Common myeloid progenitor, CD34-positive (primary cell): ENCODE data around the gene PKN1.
A peak's percentile ranks its signal among the peaks of the same experiment; 100 is the strongest.

Experiments
- CTCF ChIA-PET: fragments of 350-600 bp; sonication (Branson Sonifier 250); formaldehyde crosslinking; loops from one replicate; lab custom pipeline; 2021; ENCODE audit warnings: antibody characterized with exemption; lab: Charles Lee
- POLR2A ChIA-PET: fragments of 350-600 bp; sonication (Branson Sonifier 250); formaldehyde crosslinking; loops from one replicate; lab custom pipeline; 2021; ENCODE audit warnings: antibody characterized with exemption; lab: Charles Lee
- DNase-seq, 3 donors: peaks; one replicate each; pipeline versions ENCODE4 v3.0.0 to v3.0.0-alpha.2; 2013
- H3K27ac ChIP-seq, 2 experiments: 1 replicate in 1 of 2; 2 replicates in 1 of 2; pipeline ENCODE4 v1.7.0; 2013; ENCODE audit warnings: inconsistent platforms in 2 of 2, low read length in 2 of 2, mild to moderate bottlenecking in 2 of 2, low read depth in 1 of 2, moderate library complexity in 1 of 2; ENCODE audit not compliant: severe bottlenecking in 2 of 2, insufficient read depth in 1 of 2, poor library complexity in 1 of 2
- H3K27me3 ChIP-seq, 5 experiments: replicated peaks in 2 of 5; 1 replicate in 3 of 5; 2 replicates in 2 of 5; pipeline versions ENCODE4 v1.6.1 to v1.7.0; 2013; ENCODE audit warnings: low read length in 4 of 5, mild to moderate bottlenecking in 2 of 5, moderate library complexity in 2 of 5, inconsistent platforms in 1 of 5; ENCODE audit not compliant: insufficient read depth in 5 of 5, control insufficient read depth in 4 of 5
- H3K36me3 ChIP-seq, 4 experiments: 1 replicate in 2 of 4; 2 replicates in 2 of 4; pipeline versions ENCODE4 v1.6.1 to v1.7.0; 2013; ENCODE audit warnings: low read length in 3 of 4, control low read depth in 1 of 4, mild to moderate bottlenecking in 1 of 4; ENCODE audit not compliant: control insufficient read depth in 4 of 4, insufficient read depth in 4 of 4
- H3K4me1 ChIP-seq, 4 experiments: 1 replicate in 3 of 4; 2 replicates in 1 of 4; pipeline versions ENCODE4 v1.6.1 to v1.7.1; 2013; ENCODE audit warnings: low read length in 3 of 4, mild to moderate bottlenecking in 3 of 4, control low read depth in 1 of 4, inconsistent platforms in 1 of 4, moderate library complexity in 1 of 4; ENCODE audit not compliant: control insufficient read depth in 4 of 4, insufficient read depth in 4 of 4; ENCODE audit errors: control extremely low read depth in 1 of 4
- H3K4me3 ChIP-seq, 7 experiments: 1 replicate in 4 of 7; 2 replicates in 3 of 7; pipeline versions ENCODE4 v1.5.1 to v1.7.0; 2013; ENCODE audit warnings: mild to moderate bottlenecking in 7 of 7, low read length in 6 of 7, moderate library complexity in 6 of 7, inconsistent platforms in 2 of 7, low read depth in 2 of 7, control low read depth in 1 of 7; ENCODE audit not compliant: insufficient read depth in 4 of 7, control insufficient read depth in 1 of 7; ENCODE audit errors: extremely low read depth in 1 of 7
- H3K9me3 ChIP-seq, 5 experiments: 1 replicate in 4 of 5; 2 replicates in 1 of 5; pipeline versions ENCODE4 v1.6.1 to v1.7.1; 2013; ENCODE audit warnings: low read length in 4 of 5, mild to moderate bottlenecking in 2 of 5, inconsistent platforms in 1 of 5, low read depth in 1 of 5, moderate library complexity in 1 of 5; ENCODE audit not compliant: control insufficient read depth in 4 of 5, insufficient read depth in 2 of 5; ENCODE audit errors: control extremely low read depth in 1 of 5
- WGBS: methylation state at CpG from one replicate; pipeline ENCODE4 v1.1.5; 2013; ENCODE audit not compliant: insufficient coverage; 5-methylcytosine and 5-hydroxymethylcytosine counted together

Gene PKN1

DNA sequence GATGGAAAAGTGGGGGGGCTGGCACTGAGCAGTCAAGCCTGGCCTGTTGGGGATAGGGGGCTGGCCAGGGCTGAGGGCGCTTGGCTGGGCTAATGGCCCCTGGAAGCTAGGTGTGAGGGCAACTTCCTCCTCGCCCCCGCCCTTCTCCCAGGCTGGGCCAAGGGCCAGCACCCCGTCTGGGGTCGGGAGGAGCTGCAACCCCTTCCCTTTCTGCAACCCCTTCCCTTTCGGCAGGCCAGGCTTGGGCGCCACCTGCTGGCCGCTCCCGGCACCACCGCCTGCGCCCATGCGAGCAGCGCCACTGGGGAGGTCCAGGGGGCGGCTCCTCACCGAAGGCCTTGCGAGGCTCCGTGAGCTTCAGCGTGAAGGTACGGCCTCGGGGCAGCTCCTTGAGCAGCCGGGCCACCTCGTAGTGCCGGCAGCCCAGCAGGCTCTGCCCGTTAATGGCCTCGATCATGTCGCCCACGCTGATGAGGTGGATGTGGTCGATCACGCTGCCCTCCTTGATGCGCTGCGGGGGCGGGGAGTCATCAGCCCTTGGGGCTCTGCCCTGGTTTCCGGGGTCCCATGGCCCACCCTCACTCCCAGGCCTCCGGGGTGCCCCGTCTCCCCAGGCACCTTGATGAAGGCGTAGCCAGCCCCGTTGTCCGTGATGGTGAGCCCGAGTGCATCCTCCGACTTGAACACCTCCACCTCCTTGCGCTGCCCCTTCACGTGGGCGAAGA, 47.0 kb downstream of the PKN1 start:
- H3K4me1 ChIP-seq = peaks cover 0 to 34% (median 27%) of the 10 kb centered on the region in 4 experiments
- DNase-seq = peak; percentile 61 to 78 (median 78)
- H3K27me3 ChIP-seq = peaks cover 0 to 8% (median under 1%) of the 10 kb centered on the region in 5 experiments
- POLR2A ChIA-PET = interaction anchor here (1.0 to 1.4 kb wide), 2 partner anchors 12 to 37 kb away, joined by 3 to 11 read pairs; partner anchors contain the start of gene DNAJB1
- CTCF ChIA-PET = interaction anchor here (0.5 to 6.2 kb wide), 24 partner anchors 7 to 695 kb away, joined by 3 to 50 read pairs (median 5); partner anchors contain the start of genes DDX39A, GIPC1 and PKN1
- H3K36me3 ChIP-seq = peaks cover 0 to 15% (median 9%) of the 10 kb centered on the region in 4 experiments
- WGBS = 61% methylated on average over 30 of the region's 43 CpGs
- peak overlapping the region in 2 of 7 experiments; percentile 11 to 19 for H3K4me3 ChIP-seq
- no peaks in the 10 kb centered on the region for H3K9me3 ChIP-seq
- H3K27ac ChIP-seq = no peak overlapping the region

DNA sequence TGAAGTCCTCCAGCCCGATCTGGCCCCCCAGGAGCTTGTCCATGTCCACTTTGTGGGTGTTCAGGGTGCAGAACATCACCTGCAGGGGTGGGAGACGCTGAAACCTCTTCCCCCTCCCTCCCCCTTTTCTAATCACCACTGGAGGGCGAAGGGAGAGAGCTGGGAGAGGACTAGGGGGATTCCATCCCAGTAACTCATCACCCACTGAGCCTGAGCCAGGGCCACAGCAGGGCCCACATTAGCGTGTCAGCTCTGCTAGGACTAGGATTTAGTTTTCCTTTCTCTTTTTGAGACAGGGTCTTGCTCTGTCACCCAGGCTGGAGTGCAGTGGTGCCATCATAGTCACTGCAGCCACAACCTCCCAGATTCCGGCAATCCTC, 47.6 kb downstream of the PKN1 start:
- POLR2A ChIA-PET = no interaction called here
- CTCF ChIA-PET = interaction anchor here (0.5 to 6.2 kb wide), 19 partner anchors 9 to 344 kb away, joined by 3 to 50 read pairs (median 4); partner anchors contain the start of genes GIPC1 and PKN1
- DNase-seq = no peak
- Histone ChIP-seq H3K4me3 (no peak overlapping the region), H3K4me1 (peaks cover 0 to 29% (median 22%) of the 10 kb centered on the region in 4 experiments), H3K9me3 (no peaks in the 10 kb centered on the region), H3K36me3 (peaks cover 0 to 15% (median 9%) of the 10 kb centered on the region in 4 experiments), H3K27ac (no peak overlapping the region), H3K27me3 (peaks cover 0 to 3% (median 0%) of the 10 kb centered on the region in 5 experiments)
- WGBS = 100% methylated on average over 1 of the region's 5 CpGs

GRCh38 chr19:14482172-14482941, 49.3 kb downstream of the PKN1 start:
- POLR2A ChIA-PET = interaction anchor here (0.5 kb wide), 1 partner anchor 10 kb away, joined by 3 read pairs; no protein-coding TSS in a partner anchor
- CTCF ChIA-PET = interaction anchor here (0.9 to 6.2 kb wide), 8 partner anchors 9 to 57 kb away, joined by 3 to 50 read pairs (median 6); partner anchors contain the start of gene PKN1
- H3K4me3 ChIP-seq = no peak overlapping the region

DNA sequence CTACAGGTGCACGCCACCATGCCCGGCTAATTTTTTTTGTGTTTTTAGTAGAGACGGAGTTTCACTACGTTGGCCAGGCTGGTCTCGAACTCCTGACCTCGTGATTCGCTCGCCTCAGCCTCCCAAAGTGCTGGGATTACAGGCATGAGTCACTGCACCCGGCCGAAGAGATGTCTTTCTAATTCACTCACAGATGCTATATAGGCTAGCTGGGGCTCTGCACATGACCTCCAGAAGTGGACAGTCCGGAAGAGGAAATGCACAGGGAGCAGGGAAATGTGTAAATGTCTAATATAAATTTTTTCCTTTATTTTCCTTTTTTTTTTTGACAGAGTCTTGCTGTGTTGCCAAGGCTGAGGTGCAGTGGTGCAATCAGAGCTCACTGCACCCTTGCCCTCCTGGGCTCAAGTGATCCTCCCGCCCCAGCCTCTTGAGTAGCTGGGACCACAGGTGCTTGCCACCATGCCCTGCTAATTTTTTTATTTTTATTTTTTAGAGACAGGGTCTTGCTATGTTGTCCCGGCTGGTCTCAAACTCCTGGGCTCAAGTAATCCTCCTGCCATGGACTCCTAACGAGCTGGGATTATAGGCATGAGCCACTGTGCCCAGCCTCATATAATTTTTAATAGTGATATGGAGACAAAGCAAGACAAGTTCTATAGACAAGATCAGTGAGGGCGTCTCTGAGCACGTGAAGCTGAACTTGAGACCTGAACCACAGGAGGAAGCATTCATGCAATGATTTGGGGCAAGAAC, 54.4 kb downstream of the PKN1 start:
- POLR2A ChIA-PET = no interaction called here
- DNase-seq = no peak
- Histone ChIP-seq H3K4me1 (peaks cover 0 to 5% (median 1%) of the 10 kb centered on the region in 4 experiments), H3K27me3 (no peaks in the 10 kb centered on the region), H3K9me3 (no peaks in the 10 kb centered on the region), H3K4me3 (no peak overlapping the region), H3K36me3 (peaks cover 0 to 9% (median 4%) of the 10 kb centered on the region in 4 experiments), H3K27ac (no peak overlapping the region)
- 99% methylated on average over 12 of the region's 16 CpGs for WGBS
- CTCF ChIA-PET = interaction anchor here (0.8 to 6.5 kb wide), 6 partner anchors 7 to 18 kb away, joined by 4 to 50 read pairs (median 6); no protein-coding TSS in a partner anchor

More at GRCh38 chr19:14482172-14482941, 49.3 kb downstream of the PKN1 start:
- Histone ChIP-seq H3K27me3 (no peaks in the 10 kb centered on the region), H3K9me3 (no peaks in the 10 kb centered on the region), H3K4me1 (peaks cover 0 to 21% (median 18%) of the 10 kb centered on the region in 4 experiments), H3K27ac (no peak overlapping the region), H3K36me3 (peaks cover 0 to 14% (median 9%) of the 10 kb centered on the region in 4 experiments)
- 97% methylated on average over 6 of the region's 18 CpGs for WGBS
- no peak for DNase-seq

GRCh38 chr19:14492756-14493337, 59.7 kb downstream of the PKN1 start:
- ChIA-PET POLR2A (interaction anchor here (0.6 kb wide), 1 partner anchor 19 kb away, joined by 3 read pairs; no protein-coding TSS in a partner anchor), CTCF (interaction anchor here (0.7 to 6.5 kb wide), 9 partner anchors 11 to 433 kb away, joined by 3 to 50 read pairs (median 3); no protein-coding TSS in a partner anchor)
- Histone ChIP-seq H3K4me3 (no peak overlapping the region), H3K4me1 (peaks cover 0 to 20% (median 16%) of the 10 kb centered on the region in 4 experiments), H3K36me3 (peaks cover 0 to 7% (median 4%) of the 10 kb centered on the region in 4 experiments), H3K27me3 (no peaks in the 10 kb centered on the region), H3K9me3 (no peaks in the 10 kb centered on the region), H3K27ac (no peak overlapping the region)
- WGBS = 94% methylated on average over 5 of the region's 5 CpGs
- no peak for DNase-seq

DNA sequence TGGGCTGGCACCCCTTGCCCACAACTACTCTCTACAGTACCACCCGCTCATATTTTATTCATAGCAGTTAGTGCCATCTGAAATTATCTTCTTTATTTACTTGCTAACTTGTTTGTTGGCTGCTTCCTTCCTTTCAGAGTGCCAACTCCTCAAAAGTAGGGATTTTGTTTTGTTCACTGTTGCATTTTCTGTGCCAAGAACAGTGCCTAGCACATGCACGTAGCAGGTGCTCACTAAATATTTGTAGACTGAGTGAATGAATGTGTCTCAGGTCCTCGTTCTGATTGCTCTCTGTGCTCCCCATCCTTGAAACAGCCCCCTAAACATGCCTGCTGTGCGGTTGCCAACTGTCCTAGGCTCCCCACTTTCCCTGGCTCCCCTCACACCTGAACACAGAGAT, 61.3 kb downstream of the PKN1 start:
- no peaks in the 10 kb centered on the region for H3K9me3 ChIP-seq
- no CpG with 5 or more reads among the region's 4 CpGs for WGBS
- H3K36me3 ChIP-seq = peaks cover 0 to 3% (median 1%) of the 10 kb centered on the region in 4 experiments

More for the DNA sequence above, 61.3 kb downstream of the PKN1 start:
- peaks cover 0 to 20% (median 16%) of the 10 kb centered on the region in 4 experiments for H3K4me1 ChIP-seq
- no peak overlapping the region for H3K27ac ChIP-seq
- no peaks in the 10 kb centered on the region for H3K27me3 ChIP-seq
- ChIA-PET CTCF (interaction anchor here (0.8 to 1.2 kb wide), 2 partner anchors 8 to 9 kb away, joined by 3 to 4 read pairs; no protein-coding TSS in a partner anchor), POLR2A (interaction anchor here (2.0 kb wide), 1 partner anchor 24 kb away, joined by 8 read pairs; the partner anchor contains the start of gene DNAJB1)
- DNase-seq = no peak
- H3K4me3 ChIP-seq = no peak overlapping the region
